ENCODE data around the gene KCNQ1OT1. TPM values are rescaled to one million over a fixed set of nuclear protein-coding genes. Genes with fewer than 3 reads are reported as not detected.

KCNQ1OT1 gene
- polyA plus RNA-seq, 1 of the 3 experiments (the other 2 are of a cell fraction) = 0.03 TPM

- WGBS (ENCODE audit: low lambda C conversion rate) = 81% methylated on average over 16 of the region's 32 CpGs
- Histone ChIP-seq H3K9ac (no peak overlapping the region), H4K20me1 (ENCODE audit: insufficient read depth) (no peaks in the 10 kb centered on the region), H2AFZ (ENCODE audit: low read depth) (no peak overlapping the region), H3K9me2 (no peaks in the 10 kb centered on the region), H3K27ac (ENCODE audit: low read depth in 2 of 2, low read length in 1 of 2) (no peak overlapping the region), H3K4me2 (no peak overlapping the region), H3K36me3 (replicated peaks in 1 of 2; ENCODE audit: control insufficient read depth in 1 of 2, insufficient read depth in 2 of 2, low read length in 1 of 2) (no peaks in the 10 kb centered on the region), H3K79me2 (ENCODE audit: insufficient read depth) (no peaks in the 10 kb centered on the region), H3K4me3 (ENCODE audit: low read depth in 2 of 2, low read length in 1 of 2) (no peak overlapping the region), H3F3A (replicated peaks; ENCODE audit: insufficient read depth) (no peaks in the 10 kb centered on the region), H3K4me1 (ENCODE audit: control insufficient read depth in 1 of 2, insufficient read depth in 2 of 2, low read depth in 1 of 2, low read length in 1 of 2) (peaks cover 0 to 67% of the 10 kb centered on the region in 2 experiments; a peak in 1 of 4 replicates), H3K27me3 (ENCODE audit: insufficient read depth) (no peaks in the 10 kb centered on the region), H3K9me3 (no peaks in the 10 kb centered on the region)
- no peak for DNase-seq
- CTCF ChIA-PET = interaction anchor here (1.3 kb wide), 1 partner anchor 15 kb away, joined by 4 read pairs; no protein-coding TSS in a partner anchor
- TF ChIP-seq PBX3 (IDR thresholded peaks at IDR 0.05) (no peak), SMC3 (IDR thresholded peaks at IDR 0.05; ENCODE audit: low read depth, low read length) (no peak), TEAD4 (IDR thresholded peaks at IDR 0.05; ENCODE audit: borderline replicate concordance, insufficient read depth) (no peak), ZBTB33 (IDR thresholded peaks at IDR 0.05; ENCODE audit: borderline replicate concordance, low read depth) (no peak), FOXM1 (IDR thresholded peaks at IDR 0.05; ENCODE audit: low read depth) (no peak), RCOR1 (IDR thresholded peaks at IDR 0.05; ENCODE audit: low read length) (no peak), USF1 (IDR thresholded peaks at IDR 0.05; ENCODE audit: borderline replicate concordance, low read depth) (no peak)
- TF ChIP-seq, protein P1, sequence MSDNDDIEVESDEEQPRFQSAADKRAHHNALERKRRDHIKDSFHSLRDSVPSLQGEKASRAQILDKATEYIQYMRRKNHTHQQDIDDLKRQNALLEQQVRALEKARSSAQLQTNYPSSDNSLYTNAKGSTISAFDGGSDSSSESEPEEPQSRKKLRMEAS (IDR thresholded peaks at IDR 0.05; ENCODE audit: low read depth) = no peak
- POLR2A ChIA-PET = no interaction called here
These were observed 32.6 kb upstream of the KCNQ1OT1 start for GRCh38 chr11:2732261-2732939.

- H3K27me3 ChIP-seq (ENCODE audit: insufficient read depth) = no peaks in the 10 kb centered on the region
- no peak overlapping the region for H3K4me2 ChIP-seq
- TF ChIP-seq USF1 (IDR thresholded peaks at IDR 0.05; ENCODE audit: borderline replicate concordance, low read depth) (no peak), FOXM1 (IDR thresholded peaks at IDR 0.05; ENCODE audit: low read depth) (no peak), ZBTB33 (IDR thresholded peaks at IDR 0.05; ENCODE audit: borderline replicate concordance, low read depth) (no peak), ELF1 (IDR thresholded peaks at IDR 0.05) (no peak), TCF12 (IDR thresholded peaks at IDR 0.05) (no peak), MXI1 (IDR thresholded peaks at IDR 0.05; ENCODE audit: low read depth, low read length) (no peak), YY1 (IDR thresholded peaks at IDR 0.05; ENCODE audit: low read depth) (no peak), GATA2 (CRISPR knock-in tag; IDR thresholded peaks at IDR 0.05) (no peak), RFX5 (IDR thresholded peaks at IDR 0.05; ENCODE audit: low read length) (no peak), NRF1 (IDR thresholded peaks at IDR 0.05; ENCODE audit: low read depth, low read length) (no peak), RAD21 (IDR thresholded peaks at IDR 0.05; ENCODE audit: low read length) (no peak), JUND (IDR thresholded peaks at IDR 0.05) (no peak), SIN3A (IDR thresholded peaks at IDR 0.05; ENCODE audit: borderline replicate concordance, low read depth, low read length) (no peak)
These were observed 31.6 kb upstream of the KCNQ1OT1 start for GRCh38 chr11:2731130-2732125.

More at GRCh38 chr11:2731130-2732125, 31.6 kb upstream of the KCNQ1OT1 start:
- Histone ChIP-seq H3K36me3 (replicated peaks in 1 of 2; ENCODE audit: control insufficient read depth in 1 of 2, insufficient read depth in 2 of 2, low read length in 1 of 2) (no peaks in the 10 kb centered on the region), H3K9me2 (no peaks in the 10 kb centered on the region), H3K9me3 (no peaks in the 10 kb centered on the region), H4K20me1 (ENCODE audit: insufficient read depth) (no peaks in the 10 kb centered on the region), H3K4me3 (ENCODE audit: low read depth in 2 of 2, low read length in 1 of 2) (no peak overlapping the region), H2AFZ (ENCODE audit: low read depth) (no peak overlapping the region), H3K9ac (no peak overlapping the region), H3F3A (replicated peaks; ENCODE audit: insufficient read depth) (no peaks in the 10 kb centered on the region), H3K27ac (ENCODE audit: low read depth in 2 of 2, low read length in 1 of 2) (peak overlapping the region in 1 of 2 experiments; percentile 28; a peak in 1 of 4 replicates), H3K79me2 (ENCODE audit: insufficient read depth) (no peaks in the 10 kb centered on the region), H3K4me1 (ENCODE audit: control insufficient read depth in 1 of 2, insufficient read depth in 2 of 2, low read depth in 1 of 2, low read length in 1 of 2) (peaks cover 0 to 60% of the 10 kb centered on the region in 2 experiments; a peak in 1 of 4 replicates)
- ChIA-PET POLR2A (no interaction called here), CTCF (interaction anchor here (0.8 to 1.3 kb wide), 3 partner anchors 16 to 197 kb away, joined by 3 to 4 read pairs (median 4); partner anchors contain the start of gene CDKN1C)
- no peak for DNase-seq
- 61% methylated on average over 5 of the region's 28 CpGs for WGBS (ENCODE audit: low lambda C conversion rate)

Measured in SK-N-SH (cell line).